HG02870 (cell line): ENCODE measurements around the gene GBE1.

Experiments used
- ATAC-seq: cut with Tn5 transposase; IDR thresholded peaks from one replicate; pipeline ENCODE4 v1.9.1; 2021; ENCODE audit warnings: mild to moderate bottlenecking, moderate library complexity; ENCODE audit not compliant: unreplicated experiment

The GBE1 gene

GRCh38 chr3:81477740-81478139 lies 283.7 kb downstream of the GBE1 start:
- ATAC-seq = no peak

- no peak for ATAC-seq
Measured at GRCh38 chr3:81476692-81477091, 284.8 kb downstream of the GBE1 start.

- no peak for ATAC-seq
Measured at GRCh38 chr3:81472600-81473362, 288.7 kb downstream of the GBE1 start.

GRCh38 chr3:81470524-81471278 lies 290.7 kb downstream of the GBE1 start:
- no peak for ATAC-seq

GRCh38 chr3:81468391-81468790 lies 293.1 kb downstream of the GBE1 start:
- no peak for ATAC-seq

GRCh38 chr3:81466201-81466560 lies 295.3 kb downstream of the GBE1 start:
- ATAC-seq = no peak

GRCh38 chr3:81465510-81466200 lies 295.8 kb downstream of the GBE1 start:
- ATAC-seq = no peak

GRCh38 chr3:81463781-81464180 lies 297.7 kb downstream of the GBE1 start:
- no peak for ATAC-seq

GRCh38 chr3:81462921-81463320 lies 298.5 kb downstream of the GBE1 start:
- ATAC-seq = no peak

GRCh38 chr3:81459733-81460132 lies 301.7 kb downstream of the GBE1 start:
- ATAC-seq = no peak

GRCh38 chr3:81452418-81452817 lies 309.0 kb downstream of the GBE1 start:
- ATAC-seq = no peak

GRCh38 chr3:81451611-81452010 lies 309.8 kb downstream of the GBE1 start:
- no peak for ATAC-seq

GRCh38 chr3:81451140-81451539 lies 310.3 kb downstream of the GBE1 start:
- ATAC-seq = no peak

- no peak for ATAC-seq
Measured at GRCh38 chr3:81446806-81447205, 314.6 kb downstream of the GBE1 start.

- ATAC-seq = no peak
Measured at GRCh38 chr3:81445712-81446111, 315.7 kb downstream of the GBE1 start.

- ATAC-seq = no peak
Measured at GRCh38 chr3:81444817-81445460, 316.5 kb downstream of the GBE1 start.

GRCh38 chr3:81443958-81444357 lies 317.5 kb downstream of the GBE1 start:
- no peak for ATAC-seq

- ATAC-seq = no peak
Measured at GRCh38 chr3:81443457-81443782, 318.0 kb downstream of the GBE1 start.

- no peak for ATAC-seq
Measured at GRCh38 chr3:81442758-81443456, 318.5 kb downstream of the GBE1 start.

GRCh38 chr3:81440661-81441060 lies 320.8 kb downstream of the GBE1 start:
- no peak for ATAC-seq
